Neutrophil (primary cell): ENCODE data around the gene GCAT.

Experiments used
- H3K27ac ChIP-seq: fragments of 200-600 bp; sonication (generic); 2 replicates; pipeline ENCODE4 v1.5.1; 2016; ENCODE audit warnings: mild to moderate bottlenecking, moderate library complexity
- H3K27me3 ChIP-seq: fragments of 200-600 bp; sonication (generic); 2 replicates; pipeline ENCODE4 v1.6.0; 2016; ENCODE audit warnings: mild to moderate bottlenecking
- H3K36me3 ChIP-seq: fragments of 200-600 bp; sonication (generic); 2 replicates; pipeline ENCODE4 v1.5.1; 2017
- H3K4me1 ChIP-seq, 2 experiments: fragments of 200-600 bp in 1 of 2; sonication (generic) in 1 of 2; 1 replicate in 1 of 2; 2 replicates in 1 of 2; pipeline versions ENCODE4 v1.5.1 to v1.6.1; 2013 to 2016; ENCODE audit warnings: low read depth in 1 of 2, low read length in 1 of 2, mild to moderate bottlenecking in 1 of 2, moderate library complexity in 1 of 2; ENCODE audit not compliant: control insufficient read depth in 1 of 2, insufficient read depth in 1 of 2
- H3K4me3 ChIP-seq, 2 experiments: fragments of 200-600 bp in 1 of 2; sonication (generic) in 1 of 2; 1 replicate in 1 of 2; 2 replicates in 1 of 2; pipeline ENCODE4 v1.5.1; 2013 to 2016; ENCODE audit warnings: low read depth in 1 of 2, low read length in 1 of 2, mild to moderate bottlenecking in 1 of 2, moderate library complexity in 1 of 2
- H3K9me3 ChIP-seq: fragments of 200-600 bp; sonication (generic); 2 replicates; pipeline ENCODE4 v1.5.1; 2016
- CTCF ChIP-seq: fragments of 200-600 bp; sonication (generic); IDR thresholded peaks from 2 replicates; pipeline ENCODE4 v1.5.1; 2016; ENCODE audit warnings: antibody characterized with exemption

GCAT gene

DNA sequence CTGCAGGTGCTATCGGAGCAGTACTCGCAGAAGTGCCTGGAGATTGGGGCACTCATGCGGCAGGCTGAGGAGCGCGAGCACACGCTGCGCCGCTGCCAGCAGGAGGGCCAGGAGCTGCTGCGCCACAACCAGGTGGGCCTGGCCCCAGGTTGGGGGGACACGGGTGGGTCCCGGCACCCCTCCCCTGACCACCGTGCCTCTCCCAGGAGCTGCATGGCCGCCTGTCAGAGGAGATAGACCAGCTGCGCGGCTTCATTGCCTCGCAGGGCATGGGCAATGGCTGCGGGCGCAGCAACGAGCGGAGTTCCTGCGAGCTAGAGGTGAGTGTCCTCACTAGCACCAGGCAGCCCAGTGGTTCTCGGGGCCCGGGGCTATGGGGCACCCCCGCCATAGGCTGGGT, 38.7 kb upstream of the GCAT start:
- H3K4me3 ChIP-seq: no peak overlapping the region
- peaks cover 100% of the 10 kb centered on the region for H3K36me3 ChIP-seq
- TF ChIP-seq CTCF: no peak
- no peaks in the 10 kb centered on the region for H3K27me3 ChIP-seq
- H3K27ac ChIP-seq: no peak overlapping the region
- H3K9me3 ChIP-seq: no peaks in the 10 kb centered on the region
- no peaks in the 10 kb centered on the region for H3K4me1 ChIP-seq

GRCh38 chr22:37771081-37771480, 36.7 kb upstream of the GCAT start:
- no peak overlapping the region for H3K4me3 ChIP-seq
- no peaks in the 10 kb centered on the region for H3K9me3 ChIP-seq
- H3K4me1 ChIP-seq: no peaks in the 10 kb centered on the region
- no peak for TF ChIP-seq CTCF
- no peaks in the 10 kb centered on the region for H3K27me3 ChIP-seq
- peaks cover 97% of the 10 kb centered on the region for H3K36me3 ChIP-seq
- H3K27ac ChIP-seq: no peak overlapping the region

DNA sequence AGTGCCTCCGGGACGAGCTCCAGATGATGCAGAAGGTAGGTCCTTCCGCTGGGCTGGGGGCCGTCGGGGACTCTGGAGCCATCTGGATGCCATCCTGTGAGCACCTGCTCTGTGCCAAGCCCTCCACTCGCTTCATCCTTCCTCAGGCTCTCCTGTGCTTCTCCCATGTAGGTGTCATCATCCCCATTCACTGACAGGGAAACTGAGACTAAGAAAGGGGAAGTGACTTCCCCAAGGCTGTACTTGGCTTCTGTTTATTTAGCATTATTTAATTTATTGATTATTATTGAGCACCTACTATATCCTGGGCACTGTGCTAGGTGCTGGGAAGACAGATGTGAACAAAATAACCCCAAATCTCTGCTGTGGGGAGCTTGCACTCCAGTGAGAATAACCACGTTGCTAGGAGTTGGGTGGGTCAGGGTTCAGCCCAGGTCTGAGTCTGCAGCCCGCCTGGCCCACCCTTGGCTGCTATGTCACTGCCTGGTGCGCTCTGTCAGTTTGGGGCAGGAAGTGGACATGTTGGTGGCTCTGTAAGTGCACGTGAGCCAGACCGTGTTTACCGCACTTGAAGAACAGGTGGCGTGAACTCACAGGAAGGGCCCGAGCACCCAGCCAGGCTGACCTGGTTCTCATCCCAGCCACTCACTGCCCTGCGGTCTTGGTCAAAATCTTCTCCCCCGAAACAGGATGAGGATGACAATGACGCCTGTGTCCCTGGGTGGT, 35.9 kb upstream of the GCAT start:
- H3K27ac ChIP-seq: no peak overlapping the region
- peaks cover 94% of the 10 kb centered on the region for H3K36me3 ChIP-seq
- no peaks in the 10 kb centered on the region for H3K4me1 ChIP-seq
- H3K27me3 ChIP-seq: no peaks in the 10 kb centered on the region
- H3K4me3 ChIP-seq: no peak overlapping the region
- no peak for TF ChIP-seq CTCF
- no peaks in the 10 kb centered on the region for H3K9me3 ChIP-seq

- H3K9me3 ChIP-seq: no peaks in the 10 kb centered on the region
- no peaks in the 10 kb centered on the region for H3K27me3 ChIP-seq
- TF ChIP-seq CTCF: no peak
- no peak overlapping the region for H3K4me3 ChIP-seq
- no peaks in the 10 kb centered on the region for H3K4me1 ChIP-seq
- peak overlapping the region; percentile 18 for H3K27ac ChIP-seq
- peaks cover 66% of the 10 kb centered on the region for H3K36me3 ChIP-seq
Measured at GRCh38 chr22:37774728-37775127, 33.0 kb upstream of the GCAT start.

GRCh38 chr22:37775785-37776638, 31.7 kb upstream of the GCAT start:
- Histone ChIP-seq H3K27ac (peak overlapping the region; percentile 50), H3K4me1 (no peaks in the 10 kb centered on the region), H3K36me3 (peaks cover 53% of the 10 kb centered on the region), H3K9me3 (no peaks in the 10 kb centered on the region), H3K4me3 (no peak overlapping the region), H3K27me3 (no peaks in the 10 kb centered on the region)
- no peak for TF ChIP-seq CTCF
